ENCODE measurements around the gene FABP7.
A peak's percentile ranks its signal among the peaks of the same experiment; 100 is the strongest.

GRCh38 chr6:122753000-122753687 lies 26.4 kb upstream of the FABP7 start:
- TF ChIP-seq CTCF (IDR thresholded peaks at IDR 0.05) (no peak), POLR2AphosphoS5 (IDR thresholded peaks at IDR 0.05) (no peak), POLR2A (IDR thresholded peaks at IDR 0.05) (peak in 1 of 4 donors; percentile 50), EP300 (IDR thresholded peaks at IDR 0.05) (no peak)

All from upper lobe of left lung (tissue), 4 donors.